ENCODE measurements around the gene CEP120. TPM values are rescaled to one million over a fixed set of nuclear protein-coding genes. Genes with fewer than 3 reads are reported as not detected.

The CEP120 gene
- total and polyA plus RNA-seq, 2 experiments from 2014 or later: 4.9 to 16.3 TPM

GRCh38 chr5:123439709-123440108, 16.5 kb upstream of the CEP120 start:
- no peak for ATAC-seq
- no peak overlapping the region for H3K4me3 Mint-ChIP-seq
- no peaks in the 10 kb centered on the region for H3K9me3 Mint-ChIP-seq
- H3K27ac Mint-ChIP-seq: no peak overlapping the region
- peaks cover 14% of the 10 kb centered on the region for H3K4me1 Mint-ChIP-seq
- Histone ChIP-seq H3K36me3 (ENCODE audit: insufficient read depth) (no peaks in the 10 kb centered on the region), H3K27ac (ENCODE audit: low read depth) (no peak overlapping the region), H3K4me1 (ENCODE audit: insufficient read depth) (no peaks in the 10 kb centered on the region; the same call in 1 of the 2 replicates), H4K20me1 (replicated peaks; ENCODE audit: insufficient read depth) (no peaks in the 10 kb centered on the region), H2AFZ (no peak overlapping the region), H3K9me2 (ENCODE audit: insufficient read depth) (no peaks in the 10 kb centered on the region), H3K79me2 (replicated peaks; ENCODE audit: insufficient read depth) (no peaks in the 10 kb centered on the region), H3K4me2 (no peak overlapping the region), H3F3A (replicated peaks; ENCODE audit: low read depth) (no peaks in the 10 kb centered on the region), H3K4me3 (no peak overlapping the region), H3K27me3 (ENCODE audit: insufficient read depth) (no peaks in the 10 kb centered on the region)
- TF ChIP-seq ZNF331 (CRISPR knock-in tag; IDR thresholded peaks at IDR 0.05; ENCODE audit: low read depth) (no peak), EZH2phosphoT487 (IDR thresholded peaks at IDR 0.05; ENCODE audit: unreplicated experiment) (no peak), CREB1 (CRISPR knock-in tag; IDR thresholded peaks at IDR 0.05; ENCODE audit: low read depth) (no peak), CTCF (conservative IDR thresholded peaks at IDR 0.05; ENCODE audit: low read depth in 2 of 2) (no peak), POLR2AphosphoS5 (IDR thresholded peaks at IDR 0.05; ENCODE audit: low read depth) (no peak), EZH2 (IDR thresholded peaks at IDR 0.05; ENCODE audit: low read depth, unreplicated experiment) (no peak), REST (IDR thresholded peaks at IDR 0.05; ENCODE audit: unreplicated experiment) (no peak), ETS1 (IDR thresholded peaks at IDR 0.05) (no peak), ZNF462 (CRISPR knock-in tag; IDR thresholded peaks at IDR 0.05) (no peak), NANOG (IDR thresholded peaks at IDR 0.05; ENCODE audit: borderline replicate concordance) (no peak), JUNB (IDR thresholded peaks at IDR 0.05; ENCODE audit: unreplicated experiment) (no peak), STAT1 (IDR thresholded peaks at IDR 0.05; ENCODE audit: unreplicated experiment) (no peak)
- H3K36me3 Mint-ChIP-seq (ENCODE audit: low read depth): no peaks in the 10 kb centered on the region
- no peak for DNase-seq (ENCODE audit: low spot score)
- H3K27me3 Mint-ChIP-seq (ENCODE audit: insufficient read depth, low read depth, poor library complexity): no peaks in the 10 kb centered on the region

Measured in GM23338 (cell line).